ENCODE data around the gene SLC9A9. TPM values are rescaled to one million over a fixed set of nuclear protein-coding genes. Genes with fewer than 3 reads are reported as not detected.
"Not testable (repeated sequence)": the region's sequence is repeated elsewhere in the genome, so short reads cannot be mapped to it uniquely, and the experiment has no call there.

The SLC9A9 gene
- total RNA-seq, 1 experiment from 2014 or later = 2.2 TPM

- Mint-ChIP-seq H3K27me3 (ENCODE audit: insufficient read depth, unreplicated experiment) (peaks cover 15% of the 10 kb centered on the region), H3K27ac (ENCODE audit: low read depth, unreplicated experiment) (no peak overlapping the region), H3K4me3 (ENCODE audit: unreplicated experiment) (no peak overlapping the region), H3K4me1 (ENCODE audit: insufficient read depth, unreplicated experiment) (peaks cover 17% of the 10 kb centered on the region), H3K9me3 (ENCODE audit: unreplicated experiment) (no peaks in the 10 kb centered on the region), H3K36me3 (ENCODE audit: insufficient read depth, unreplicated experiment) (no peaks in the 10 kb centered on the region)
- CTCF ChIA-PET = interaction anchor here (0.7 kb wide), 1 partner anchor 348 kb away, joined by 3 read pairs; no protein-coding TSS in a partner anchor
- intact Hi-C loops (cut with micrococcal nuclease) = no loop called here
- POLR2A ChIA-PET = interaction anchor here (0.6 kb wide), 1 partner anchor 89 kb away, joined by 3 read pairs; no protein-coding TSS in a partner anchor
- no peak for TF ChIP-seq CTCF (IDR thresholded peaks at IDR 0.05; ENCODE audit: unreplicated experiment)
- DNase-seq (ENCODE audit: unreplicated experiment) = no peak
- BruUV-seq (replicated peaks) = no TSS peak
Observed at GRCh38 chr3:143280984-143281383, 567.3 kb downstream of the SLC9A9 start.

DNA sequence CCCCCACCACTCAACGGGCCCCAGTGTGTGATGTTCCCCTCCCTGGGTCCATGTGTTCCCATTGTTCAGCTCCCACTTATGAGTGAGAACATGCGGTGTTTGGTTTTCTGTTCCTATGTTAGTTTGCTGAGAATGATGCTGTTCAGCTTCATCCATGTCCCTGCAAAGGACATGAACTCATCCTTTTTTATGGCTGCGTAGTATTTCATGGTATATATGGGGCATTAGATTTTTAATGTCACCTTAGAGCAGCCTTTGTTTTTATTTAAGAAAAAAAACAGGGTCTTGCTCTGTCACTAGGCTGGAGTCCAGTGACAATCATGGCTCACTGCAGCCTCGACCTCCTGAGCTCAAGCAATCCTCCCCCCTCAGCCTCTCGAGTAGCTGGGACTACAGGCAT is 568.7 kb downstream of the SLC9A9 start:
- H3K27me3 Mint-ChIP-seq (ENCODE audit: insufficient read depth, unreplicated experiment); H3K9me3 Mint-ChIP-seq (ENCODE audit: unreplicated experiment); intact Hi-C loops (cut with micrococcal nuclease); H3K4me3 Mint-ChIP-seq (ENCODE audit: unreplicated experiment); POLR2A ChIA-PET; H3K27ac Mint-ChIP-seq (ENCODE audit: low read depth, unreplicated experiment); DNase-seq (ENCODE audit: unreplicated experiment); H3K36me3 Mint-ChIP-seq (ENCODE audit: insufficient read depth, unreplicated experiment); BruUV-seq (replicated peaks): not testable (repeated sequence)
- CTCF ChIA-PET = interaction anchor here (0.7 to 1.0 kb wide), 2 partner anchors 15 to 1271 kb away, joined by 3 read pairs; no protein-coding TSS in a partner anchor
- peaks cover 17% of the 10 kb centered on the region for H3K4me1 Mint-ChIP-seq (ENCODE audit: insufficient read depth, unreplicated experiment)

DNA sequence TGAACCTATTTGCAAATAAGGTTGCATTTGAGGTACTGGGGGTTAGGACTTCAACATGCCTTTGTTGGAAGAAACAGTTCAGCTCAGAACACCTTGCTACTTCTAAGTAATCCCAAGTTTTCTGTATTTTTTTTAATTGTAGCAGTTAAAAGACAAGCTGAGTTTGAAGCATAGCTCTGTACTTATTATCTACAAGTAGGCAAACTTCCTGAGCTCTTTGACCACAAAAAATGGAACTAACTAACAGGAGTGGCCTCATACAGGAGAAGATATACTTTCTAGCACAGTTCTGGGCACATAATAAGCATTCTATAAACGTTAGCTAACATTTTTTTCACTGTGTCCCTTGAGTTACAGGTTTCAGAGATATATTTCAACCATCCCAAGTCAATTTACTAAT is 569.5 kb downstream of the SLC9A9 start:
- no peaks in the 10 kb centered on the region for H3K27me3 Mint-ChIP-seq (ENCODE audit: insufficient read depth, unreplicated experiment)
- peaks cover 11% of the 10 kb centered on the region for H3K4me1 Mint-ChIP-seq (ENCODE audit: insufficient read depth, unreplicated experiment)
- H3K36me3 Mint-ChIP-seq (ENCODE audit: insufficient read depth, unreplicated experiment) = no peaks in the 10 kb centered on the region
- no peaks in the 10 kb centered on the region for H3K9me3 Mint-ChIP-seq (ENCODE audit: unreplicated experiment)
- no peak for DNase-seq (ENCODE audit: unreplicated experiment)
- intact Hi-C loops (cut with micrococcal nuclease) = no loop called here
- H3K27ac Mint-ChIP-seq (ENCODE audit: low read depth, unreplicated experiment) = no peak overlapping the region
- BruUV-seq (replicated peaks) = no TSS peak
- CTCF ChIA-PET = no interaction called here
- TF ChIP-seq CTCF (IDR thresholded peaks at IDR 0.05; ENCODE audit: unreplicated experiment) = no peak
- POLR2A ChIA-PET = no interaction called here
- H3K4me3 Mint-ChIP-seq (ENCODE audit: unreplicated experiment) = no peak overlapping the region

GRCh38 chr3:143277531-143277930 is 570.7 kb downstream of the SLC9A9 start:
- Mint-ChIP-seq H3K27ac (ENCODE audit: low read depth, unreplicated experiment) (no peak overlapping the region), H3K9me3 (ENCODE audit: unreplicated experiment) (no peaks in the 10 kb centered on the region), H3K4me3 (ENCODE audit: unreplicated experiment) (no peak overlapping the region), H3K27me3 (ENCODE audit: insufficient read depth, unreplicated experiment) (no peaks in the 10 kb centered on the region), H3K4me1 (ENCODE audit: insufficient read depth, unreplicated experiment) (no peaks in the 10 kb centered on the region), H3K36me3 (ENCODE audit: insufficient read depth, unreplicated experiment) (no peaks in the 10 kb centered on the region)
- intact Hi-C loops (cut with micrococcal nuclease) = no loop called here
- POLR2A ChIA-PET = interaction anchor here (0.6 to 1.1 kb wide), 2 partner anchors 23 to 112 kb away, joined by 3 read pairs; no protein-coding TSS in a partner anchor
- no peak for DNase-seq (ENCODE audit: unreplicated experiment)
- CTCF ChIA-PET = interaction anchor here (0.7 to 1.0 kb wide), 3 partner anchors 9 to 66 kb away, joined by 3 to 4 read pairs (median 4); no protein-coding TSS in a partner anchor
- no TSS peak for BruUV-seq (replicated peaks)
- TF ChIP-seq CTCF (IDR thresholded peaks at IDR 0.05; ENCODE audit: unreplicated experiment) = no peak

- POLR2A ChIA-PET = no interaction called here
- no TSS peak for BruUV-seq (replicated peaks)
- no peaks in the 10 kb centered on the region for H3K27me3 Mint-ChIP-seq (ENCODE audit: insufficient read depth, unreplicated experiment)
Observed at GRCh38 chr3:143276592-143276991, 571.7 kb downstream of the SLC9A9 start.

More at GRCh38 chr3:143276592-143276991, 571.7 kb downstream of the SLC9A9 start:
- no peaks in the 10 kb centered on the region for H3K9me3 Mint-ChIP-seq (ENCODE audit: unreplicated experiment)
- intact Hi-C loops (cut with micrococcal nuclease) = no loop called here
- H3K27ac Mint-ChIP-seq (ENCODE audit: low read depth, unreplicated experiment) = no peak overlapping the region
- H3K4me1 Mint-ChIP-seq (ENCODE audit: insufficient read depth, unreplicated experiment) = no peaks in the 10 kb centered on the region
- no peaks in the 10 kb centered on the region for H3K36me3 Mint-ChIP-seq (ENCODE audit: insufficient read depth, unreplicated experiment)
- no peak overlapping the region for H3K4me3 Mint-ChIP-seq (ENCODE audit: unreplicated experiment)
- CTCF ChIA-PET = interaction anchor here (0.6 to 1.0 kb wide), 4 partner anchors 8 to 1787 kb away, joined by 3 to 4 read pairs (median 4); no protein-coding TSS in a partner anchor
- no peak for DNase-seq (ENCODE audit: unreplicated experiment)
- no peak for TF ChIP-seq CTCF (IDR thresholded peaks at IDR 0.05; ENCODE audit: unreplicated experiment)

All from MCF 10A (cell line).